ENCODE results near the gene RNASEH2B. TPM values are rescaled to one million over a fixed set of nuclear protein-coding genes. Genes with fewer than 3 reads are reported as not detected.

RNASEH2B gene
- total and polyA plus RNA-seq, 4 donors, result 7.8 to 44.1 (median 9.3) TPM

GRCh38 chr13:50924025-50924424 is 14.4 kb downstream of the RNASEH2B start:
- no peak overlapping the region for H3K4me3 ChIP-seq (ENCODE audit: low read depth in 1 of 3, low read length in 3 of 3)
- no peak overlapping the region for H3K27ac ChIP-seq (ENCODE audit: low read depth in 1 of 2, low read length in 2 of 2)
- no peak overlapping the region for H3K9ac ChIP-seq (ENCODE audit: low read depth in 1 of 2, low read length in 2 of 2)
- no peaks in the 10 kb centered on the region for H3K4me1 ChIP-seq (ENCODE audit: control insufficient read depth in 4 of 4, insufficient read depth in 4 of 4, low read length in 3 of 4)
- no peaks in the 10 kb centered on the region for H3K27me3 ChIP-seq (ENCODE audit: control insufficient read depth in 4 of 4, insufficient read depth in 4 of 4, low read length in 3 of 4)
- H3K36me3 ChIP-seq (ENCODE audit: control insufficient read depth in 4 of 4, insufficient read depth in 3 of 4, low read depth in 1 of 4, low read length in 3 of 4), result no peaks in the 10 kb centered on the region
- TF ChIP-seq RAD21 (IDR thresholded peaks at IDR 0.05) (no peak), SP1 (IDR thresholded peaks at IDR 0.05) (no peak), TAF1 (conservative IDR thresholded peaks at IDR 0.05) (no peak), ATF3 (IDR thresholded peaks at IDR 0.05) (no peak)
- peaks cover 4 to 20% (median 5%) of the 10 kb centered on the region in 4 donors for H3K9me3 ChIP-seq (ENCODE audit: control insufficient read depth in 4 of 4, low read length in 3 of 4)
- no peak for DNase-seq (ENCODE audit: low spot score)

- no peak for DNase-seq (ENCODE audit: low spot score)
- Histone ChIP-seq H3K27ac (ENCODE audit: low read depth in 1 of 2, low read length in 2 of 2) (no peak overlapping the region), H3K4me1 (ENCODE audit: control insufficient read depth in 4 of 4, insufficient read depth in 4 of 4, low read length in 3 of 4) (no peaks in the 10 kb centered on the region), H3K36me3 (ENCODE audit: control insufficient read depth in 4 of 4, insufficient read depth in 3 of 4, low read depth in 1 of 4, low read length in 3 of 4) (peaks cover 0 to 2% (median under 1%) of the 10 kb centered on the region in 4 donors), H3K9ac (ENCODE audit: low read depth in 1 of 2, low read length in 2 of 2) (no peak overlapping the region), H3K9me3 (ENCODE audit: control insufficient read depth in 4 of 4, low read length in 3 of 4) (peaks cover 0 to 11% (median 4%) of the 10 kb centered on the region in 4 donors), H3K4me3 (ENCODE audit: low read depth in 1 of 3, low read length in 3 of 3) (no peak overlapping the region), H3K27me3 (ENCODE audit: control insufficient read depth in 4 of 4, insufficient read depth in 4 of 4, low read length in 3 of 4) (no peaks in the 10 kb centered on the region)
- WGBS, result 87% methylated on average over 2 of the region's 2 CpGs
- TF ChIP-seq ATF3 (IDR thresholded peaks at IDR 0.05) (no peak), HNF4G (IDR thresholded peaks at IDR 0.05) (no peak), CTCF (IDR thresholded peaks at IDR 0.05; ENCODE audit: low read depth, low read length, missing input control) (no peak), FOXA1 (IDR thresholded peaks at IDR 0.05) (no peak), MAX (IDR thresholded peaks at IDR 0.05) (no peak), FOXA2 (IDR thresholded peaks at IDR 0.05) (no peak), EGR1 (IDR thresholded peaks at IDR 0.05; ENCODE audit: low read depth in 2 of 2) (no peak), HNF4A (conservative IDR thresholded peaks at IDR 0.05) (no peak), TAF1 (conservative IDR thresholded peaks at IDR 0.05) (no peak), ZBTB33 (IDR thresholded peaks at IDR 0.05) (no peak), SP1 (IDR thresholded peaks at IDR 0.05) (no peak), JUND (IDR thresholded peaks at IDR 0.05) (no peak), RXRA (IDR thresholded peaks at IDR 0.05) (no peak), REST (IDR thresholded peaks at IDR 0.05) (no peak), RAD21 (IDR thresholded peaks at IDR 0.05) (no peak), GABPA (IDR thresholded peaks at IDR 0.05 in 1 of 2, conservative IDR thresholded peaks at IDR 0.05 in 1 of 2) (no peak), NR2F2 (IDR thresholded peaks at IDR 0.05) (no peak), YY1 (IDR thresholded peaks at IDR 0.05) (no peak)
These were observed 18.1 kb downstream of the RNASEH2B start for GRCh38 chr13:50927701-50928100.
